ENCODE data around the gene HSF2. TPM values are rescaled to one million over a fixed set of nuclear protein-coding genes. Genes with fewer than 3 reads are reported as not detected.

HSF2 gene
- total and polyA plus RNA-seq, 7 experiments from 2014 or later: 12.5 to 45.4 (median 26.5) TPM

DNA sequence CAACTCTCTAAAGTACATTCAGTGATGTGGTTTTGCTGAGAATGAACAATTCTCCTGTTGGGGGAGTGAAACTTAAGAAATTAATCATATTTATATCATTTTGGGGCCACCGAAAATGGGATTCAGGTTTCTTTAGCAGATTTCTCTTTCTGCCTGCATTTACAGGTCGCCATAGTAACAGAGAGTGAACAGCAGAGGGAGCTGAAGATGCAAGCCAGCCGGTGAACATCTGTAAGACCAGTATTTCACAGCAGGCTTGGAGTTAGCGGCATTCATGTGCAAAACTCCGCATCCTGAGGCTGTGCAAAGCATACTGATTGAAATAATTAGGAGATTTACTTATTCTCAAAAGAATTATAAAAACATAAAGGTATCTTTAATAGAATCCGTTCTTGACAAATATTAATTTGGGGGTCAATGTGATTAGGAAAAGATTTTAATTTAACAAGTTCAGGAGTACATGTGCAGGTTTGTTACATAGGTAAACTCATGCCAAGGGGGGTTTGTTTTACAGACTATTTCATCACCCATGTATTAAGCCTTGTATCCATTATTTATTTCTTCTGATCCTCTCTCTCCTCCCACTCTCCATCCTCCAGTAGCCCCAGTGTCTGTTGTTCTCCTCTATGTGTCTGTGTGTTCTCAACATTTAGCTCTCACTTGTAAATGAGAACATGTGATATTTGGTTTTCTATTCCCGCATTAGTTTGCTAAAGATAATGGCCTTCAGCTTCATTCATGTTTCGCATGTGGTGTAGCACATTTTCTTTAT is 17.8 kb upstream of the HSF2 start:
- Histone ChIP-seq H3K9me3 (ENCODE audit: control insufficient read depth in 2 of 3, low read length in 3 of 3) (no peaks in the 10 kb centered on the region), H3K4me1 (ENCODE audit: control insufficient read depth in 2 of 2, insufficient read depth in 2 of 2, low read length in 2 of 2) (no peaks in the 10 kb centered on the region), H3K27me3 (ENCODE audit: control insufficient read depth in 2 of 2, insufficient read depth in 2 of 2, low read length in 2 of 2) (no peaks in the 10 kb centered on the region), H3K4me3 (ENCODE audit: low read length) (no peak overlapping the region), H3K36me3 (ENCODE audit: control insufficient read depth in 2 of 3, insufficient read depth in 3 of 3, low read length in 3 of 3) (no peaks in the 10 kb centered on the region), H3K27ac (ENCODE audit: low read depth, low read length) (no peak overlapping the region)
- H3K27ac Mint-ChIP-seq: peak overlapping the region in 2 of 9 donors; percentile 45 to 60
- DNase-seq (peak in 8 of 9 donors; percentile 32 to 81 (median 70)), ATAC-seq (peak; percentile 98)
- ChIA-PET POLR2A (interaction anchor here (0.6 to 1.2 kb wide), 3 partner anchors 17 to 78 kb away, joined by 3 to 4 read pairs (median 4); no protein-coding TSS in a partner anchor), CTCF (interaction anchor here (0.6 to 7.1 kb wide), 5 partner anchors 12 to 148 kb away, joined by 3 to 86 read pairs (median 5); no protein-coding TSS in a partner anchor)
- H3K36me3 Mint-ChIP-seq: no peaks in the 10 kb centered on the region
- H3K9me3 Mint-ChIP-seq: peaks cover 0 to 3% (median 0%) of the 10 kb centered on the region in 11 donors
- intact Hi-C loops (cut with micrococcal nuclease): loop anchor here (1.0 to 5.0 kb wide), 10 partner anchors 18 to 149 kb away; partner anchors contain the start of genes HSF2 (in 2 of the 2) and SERINC1 (in 2 of the 2)
- peak overlapping the region in 1 of 10 donors; percentile 7 for H3K4me3 Mint-ChIP-seq
- H3K27me3 Mint-ChIP-seq: peaks cover 0 to 31% (median 9%) of the 10 kb centered on the region in 5 donors
- H3K4me1 Mint-ChIP-seq: peaks cover 6 to 9% (median 7%) of the 10 kb centered on the region in 7 donors

DNA sequence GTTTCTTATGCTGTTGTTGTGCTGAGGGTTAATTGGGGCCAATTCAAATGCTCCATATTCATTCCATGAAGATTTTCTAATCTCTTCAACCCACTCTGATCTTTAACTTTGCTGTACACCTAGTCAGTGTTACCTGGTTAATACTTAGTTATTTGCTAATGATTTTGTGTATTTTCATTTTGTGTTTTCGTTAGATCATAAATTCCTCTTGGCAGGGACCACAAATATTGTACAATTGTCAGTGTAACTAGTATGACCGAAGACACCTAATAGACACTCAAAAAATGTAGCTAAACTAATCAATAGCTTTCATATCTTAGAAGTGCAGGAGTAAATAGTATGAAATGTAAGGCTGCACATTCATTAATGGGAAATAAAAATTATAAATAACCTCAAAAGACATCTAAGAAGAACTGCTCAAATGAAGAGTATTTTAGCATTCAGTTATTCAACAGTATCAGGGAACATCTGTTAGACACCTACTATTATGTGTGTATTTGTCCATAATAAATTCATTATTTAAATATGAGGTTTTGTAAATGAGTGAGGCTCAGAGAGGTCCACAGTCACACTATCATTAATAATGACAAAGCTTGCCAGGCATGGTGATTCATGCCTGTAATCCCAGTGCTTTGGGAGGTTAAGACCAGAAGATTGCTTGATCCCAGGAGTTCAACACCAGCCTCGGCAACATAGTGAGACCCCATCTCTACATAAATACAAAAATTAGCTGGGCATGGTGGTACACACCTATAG is 13.4 kb upstream of the HSF2 start:
- Mint-ChIP-seq H3K4me3 (no peak overlapping the region), H3K27ac (no peak overlapping the region), H3K4me1 (peaks cover 6 to 8% (median 7%) of the 10 kb centered on the region in 7 donors), H3K36me3 (no peaks in the 10 kb centered on the region), H3K27me3 (peaks cover 0 to 25% (median 6%) of the 10 kb centered on the region in 5 donors), H3K9me3 (no peaks in the 10 kb centered on the region)
- Histone ChIP-seq H3K27me3 (ENCODE audit: control insufficient read depth in 2 of 2, insufficient read depth in 2 of 2, low read length in 2 of 2) (peaks cover 0 to 3% of the 10 kb centered on the region in 2 donors), H3K27ac (ENCODE audit: low read depth, low read length) (no peak overlapping the region), H3K4me3 (ENCODE audit: low read length) (no peak overlapping the region), H3K36me3 (ENCODE audit: control insufficient read depth in 2 of 3, insufficient read depth in 3 of 3, low read length in 3 of 3) (no peaks in the 10 kb centered on the region), H3K9me3 (ENCODE audit: control insufficient read depth in 2 of 3, low read length in 3 of 3) (no peaks in the 10 kb centered on the region), H3K4me1 (ENCODE audit: control insufficient read depth in 2 of 2, insufficient read depth in 2 of 2, low read length in 2 of 2) (no peaks in the 10 kb centered on the region)
- ChIA-PET CTCF (interaction anchor here (7.1 kb wide), 1 partner anchor 144 kb away, joined by 86 read pairs; no protein-coding TSS in a partner anchor), POLR2A (interaction anchor here (0.6 to 1.2 kb wide), 3 partner anchors 47 to 144 kb away, joined by 3 to 4 read pairs (median 3); partner anchors contain the start of gene SERINC1)
- ATAC-seq: no peak
- intact Hi-C loops (cut with micrococcal nuclease): no loop called here
- DNase-seq: no peak

DNA sequence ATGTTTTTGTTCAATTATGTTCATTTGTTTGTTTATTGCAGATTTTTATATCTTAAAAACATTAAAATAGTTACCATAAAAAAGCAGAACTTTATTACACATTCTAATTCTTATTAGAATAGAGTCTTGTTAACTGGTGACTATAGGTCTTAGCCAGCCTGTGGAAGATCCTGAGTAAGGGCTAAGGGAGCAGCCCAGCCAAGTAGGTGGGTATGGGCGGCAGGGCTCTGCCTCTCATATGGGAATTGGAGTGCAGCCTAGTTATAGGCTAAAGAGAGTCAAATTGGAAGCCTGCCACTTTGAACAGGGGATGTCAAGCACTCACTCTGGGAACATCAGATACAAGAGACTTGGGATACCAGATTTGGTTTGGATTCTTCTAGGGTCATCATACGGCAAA is 10.5 kb upstream of the HSF2 start:
- no peak overlapping the region for H3K4me3 ChIP-seq (ENCODE audit: low read length)
- Mint-ChIP-seq H3K36me3 (no peaks in the 10 kb centered on the region), H3K4me1 (peaks cover 0 to 4% (median 0%) of the 10 kb centered on the region in 7 donors), H3K4me3 (no peak overlapping the region), H3K27ac (no peak overlapping the region), H3K9me3 (no peaks in the 10 kb centered on the region), H3K27me3 (peaks cover 0 to 13% (median 6%) of the 10 kb centered on the region in 5 donors)
- no peaks in the 10 kb centered on the region for H3K4me1 ChIP-seq (ENCODE audit: control insufficient read depth in 2 of 2, insufficient read depth in 2 of 2, low read length in 2 of 2)
- intact Hi-C loops (cut with micrococcal nuclease): no loop called here
- no peak overlapping the region for H3K27ac ChIP-seq (ENCODE audit: low read depth, low read length)
- CTCF ChIA-PET: no interaction called here
- H3K9me3 ChIP-seq (ENCODE audit: control insufficient read depth in 2 of 3, low read length in 3 of 3): no peaks in the 10 kb centered on the region
- POLR2A ChIA-PET: no interaction called here
- peaks cover 0 to 3% of the 10 kb centered on the region in 2 donors for H3K27me3 ChIP-seq (ENCODE audit: control insufficient read depth in 2 of 2, insufficient read depth in 2 of 2, low read length in 2 of 2)
- DNase-seq (no peak), ATAC-seq (no peak)
- no peaks in the 10 kb centered on the region for H3K36me3 ChIP-seq (ENCODE audit: control insufficient read depth in 2 of 3, insufficient read depth in 3 of 3, low read length in 3 of 3)

DNA sequence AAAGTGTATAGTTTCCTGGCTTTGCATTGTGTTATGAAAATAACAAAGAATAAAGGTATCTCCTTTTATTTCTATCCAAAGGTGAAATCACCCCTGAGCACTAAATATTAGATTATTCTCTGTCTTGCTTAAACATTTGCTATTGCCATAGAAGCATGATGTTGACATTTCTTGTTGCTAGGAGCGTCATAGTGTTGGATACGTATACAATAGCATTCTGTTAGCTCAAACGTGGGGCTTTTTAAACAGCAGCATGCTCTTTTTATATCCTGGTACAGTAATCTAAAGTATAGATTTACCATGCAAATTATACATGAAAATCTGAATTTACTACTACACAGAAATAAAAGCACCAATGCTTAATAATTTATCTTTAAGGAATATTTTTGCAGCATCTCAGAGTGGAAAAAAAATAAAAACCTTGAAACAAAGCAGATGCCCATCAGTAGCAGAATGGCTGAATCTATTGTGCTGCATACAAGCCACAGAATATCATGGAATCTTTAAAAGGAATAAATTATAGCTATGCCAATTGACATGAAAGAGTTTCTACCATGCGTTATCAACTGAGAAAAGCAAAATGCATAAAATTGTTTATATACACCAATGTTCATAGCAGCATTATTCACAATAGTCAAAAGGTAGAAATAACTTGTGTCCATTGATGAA is 9.6 kb upstream of the HSF2 start:
- Histone ChIP-seq H3K4me1 (ENCODE audit: control insufficient read depth in 2 of 2, insufficient read depth in 2 of 2, low read length in 2 of 2) (no peaks in the 10 kb centered on the region), H3K27ac (ENCODE audit: low read depth, low read length) (no peak overlapping the region), H3K36me3 (ENCODE audit: control insufficient read depth in 2 of 3, insufficient read depth in 3 of 3, low read length in 3 of 3) (no peaks in the 10 kb centered on the region), H3K27me3 (ENCODE audit: control insufficient read depth in 2 of 2, insufficient read depth in 2 of 2, low read length in 2 of 2) (peaks cover 0 to 3% of the 10 kb centered on the region in 2 donors), H3K9me3 (ENCODE audit: control insufficient read depth in 2 of 3, low read length in 3 of 3) (no peaks in the 10 kb centered on the region), H3K4me3 (ENCODE audit: low read length) (no peak overlapping the region)
- DNase-seq (no peak), ATAC-seq (no peak)
- Mint-ChIP-seq H3K9me3 (no peaks in the 10 kb centered on the region), H3K27ac (no peak overlapping the region), H3K27me3 (peaks cover 0 to 10% (median 6%) of the 10 kb centered on the region in 5 donors), H3K36me3 (no peaks in the 10 kb centered on the region), H3K4me3 (no peak overlapping the region), H3K4me1 (peaks cover 0 to 6% (median 0%) of the 10 kb centered on the region in 7 donors)
- CTCF ChIA-PET: interaction anchor here (0.5 kb wide), 1 partner anchor 100 kb away, joined by 3 read pairs; no protein-coding TSS in a partner anchor
- intact Hi-C loops (cut with micrococcal nuclease): loop anchor here in 1 of 2 donors (10.0 kb wide), 1 partner anchor 955 kb away; the partner anchor contains the start of gene GJA1
- POLR2A ChIA-PET: no interaction called here

DNA sequence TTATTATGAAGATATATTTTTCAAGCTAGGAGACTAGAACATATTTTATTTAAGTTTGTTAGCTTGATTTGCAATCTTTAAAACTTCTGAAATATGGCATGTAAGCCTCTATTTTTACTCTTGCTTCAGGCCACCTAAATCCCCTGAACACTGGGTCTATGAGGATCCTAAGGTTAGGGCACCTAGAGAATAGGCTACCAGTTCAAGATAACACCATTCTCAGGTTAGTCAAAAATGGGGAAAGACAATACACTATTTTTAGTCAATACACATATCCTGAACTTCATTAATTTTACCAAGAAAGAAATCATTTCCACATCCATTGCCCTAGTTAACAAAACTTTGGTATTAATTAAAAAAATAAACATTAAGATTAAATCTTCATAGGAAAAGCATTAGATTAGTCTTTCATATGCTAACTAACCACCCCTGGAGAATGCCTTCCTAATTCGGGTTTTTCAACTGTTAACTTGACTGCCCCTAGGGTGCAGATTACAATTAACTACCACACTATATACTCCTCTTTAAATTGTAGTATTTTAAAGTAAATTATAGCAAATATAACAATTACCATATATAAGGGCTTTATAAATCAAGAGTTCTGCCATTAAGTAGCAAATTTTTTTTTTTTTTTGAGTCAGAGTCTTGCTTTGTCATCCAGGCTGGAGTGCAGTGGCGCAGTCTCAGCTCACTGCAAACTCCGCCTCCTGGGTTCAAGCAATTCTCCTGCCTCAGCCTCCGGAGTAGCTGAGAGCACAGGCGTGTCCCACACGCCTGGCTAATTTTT is 6.7 kb upstream of the HSF2 start:
- no peak for DNase-seq
- H3K27me3 Mint-ChIP-seq: peaks cover 0 to 1% (median 0%) of the 10 kb centered on the region in 5 donors
- no peak overlapping the region for H3K27ac ChIP-seq (ENCODE audit: low read depth, low read length)
- ATAC-seq: no peak
- peaks cover 0 to 3% of the 10 kb centered on the region in 2 donors for H3K27me3 ChIP-seq (ENCODE audit: control insufficient read depth in 2 of 2, insufficient read depth in 2 of 2, low read length in 2 of 2)
- intact Hi-C loops (cut with micrococcal nuclease): loop anchor here in 1 of 2 donors (10.0 kb wide), 1 partner anchor 958 kb away; the partner anchor contains the start of gene GJA1
- POLR2A ChIA-PET: no interaction called here
- H3K36me3 Mint-ChIP-seq: no peaks in the 10 kb centered on the region
- no peak overlapping the region for H3K27ac Mint-ChIP-seq
- CTCF ChIA-PET: interaction anchor here (0.7 kb wide), 1 partner anchor 11 kb away, joined by 3 read pairs; no protein-coding TSS in a partner anchor
- no peaks in the 10 kb centered on the region for H3K36me3 ChIP-seq (ENCODE audit: control insufficient read depth in 2 of 3, insufficient read depth in 3 of 3, low read length in 3 of 3)
- H3K4me3 Mint-ChIP-seq: no peak overlapping the region
- no peak overlapping the region for H3K4me3 ChIP-seq (ENCODE audit: low read length)
- H3K4me1 ChIP-seq (ENCODE audit: control insufficient read depth in 2 of 2, insufficient read depth in 2 of 2, low read length in 2 of 2): no peaks in the 10 kb centered on the region
- H3K9me3 ChIP-seq (ENCODE audit: control insufficient read depth in 2 of 3, low read length in 3 of 3): no peaks in the 10 kb centered on the region
- H3K9me3 Mint-ChIP-seq: no peaks in the 10 kb centered on the region
- peaks cover 0 to 10% (median 4%) of the 10 kb centered on the region in 7 donors for H3K4me1 Mint-ChIP-seq

All from naive thymus-derived CD4-positive, alpha-beta T cell (primary cell).